ENCODE results near the gene TMEM253.

- TF ChIP-seq GABPA (IDR thresholded peaks at IDR 0.05 in 1 of 2, conservative IDR thresholded peaks at IDR 0.05 in 1 of 2) (no peak), CTCF (IDR thresholded peaks at IDR 0.05; ENCODE audit: low read depth, low read length, missing input control) (no peak), YY1 (IDR thresholded peaks at IDR 0.05) (no peak), FOXA1 (IDR thresholded peaks at IDR 0.05) (no peak), SP1 (IDR thresholded peaks at IDR 0.05) (no peak), ZBTB33 (IDR thresholded peaks at IDR 0.05) (no peak), RAD21 (IDR thresholded peaks at IDR 0.05) (no peak), MAX (IDR thresholded peaks at IDR 0.05) (no peak), JUND (IDR thresholded peaks at IDR 0.05) (no peak), EGR1 (IDR thresholded peaks at IDR 0.05; ENCODE audit: low read depth in 2 of 2) (no peak), TAF1 (conservative IDR thresholded peaks at IDR 0.05) (no peak), HNF4G (IDR thresholded peaks at IDR 0.05) (no peak), REST (IDR thresholded peaks at IDR 0.05) (no peak)
These were observed 42.0 kb upstream of the TMEM253 start for GRCh38 chr14:21058903-21059302.

All from liver (tissue), 3 donors.